IPS-18a (cell line): Measurements from ENCODE around the gene OSBPL2.

Source experiments
- H3K27ac ChIP-seq: one replicate; pipeline ENCODE4 v1.5.1; 2013; ENCODE audit warnings: low read length
- H3K27me3 ChIP-seq: one replicate; pipeline ENCODE4 v1.6.1; 2013; ENCODE audit warnings: mild to moderate bottlenecking, low read length; ENCODE audit not compliant: control insufficient read depth, insufficient read depth
- H3K36me3 ChIP-seq: one replicate; pipeline ENCODE4 v1.6.1; 2013; ENCODE audit warnings: low read depth, low read length; ENCODE audit not compliant: control insufficient read depth
- H3K4me1 ChIP-seq: one replicate; pipeline ENCODE4 v1.6.1; 2013; ENCODE audit warnings: low read depth, low read length; ENCODE audit not compliant: control insufficient read depth
- H3K4me3 ChIP-seq: one replicate; pipeline ENCODE4 v1.5.1; 2013; ENCODE audit warnings: low read length
- H3K9ac ChIP-seq: one replicate; pipeline ENCODE4 v1.6.1; 2013; ENCODE audit warnings: mild to moderate bottlenecking, low read length, moderate library complexity
- H3K9me3 ChIP-seq: one replicate; pipeline ENCODE4 v1.6.1; 2013; ENCODE audit warnings: low read depth, low read length; ENCODE audit not compliant: control insufficient read depth

Gene OSBPL2

DNA sequence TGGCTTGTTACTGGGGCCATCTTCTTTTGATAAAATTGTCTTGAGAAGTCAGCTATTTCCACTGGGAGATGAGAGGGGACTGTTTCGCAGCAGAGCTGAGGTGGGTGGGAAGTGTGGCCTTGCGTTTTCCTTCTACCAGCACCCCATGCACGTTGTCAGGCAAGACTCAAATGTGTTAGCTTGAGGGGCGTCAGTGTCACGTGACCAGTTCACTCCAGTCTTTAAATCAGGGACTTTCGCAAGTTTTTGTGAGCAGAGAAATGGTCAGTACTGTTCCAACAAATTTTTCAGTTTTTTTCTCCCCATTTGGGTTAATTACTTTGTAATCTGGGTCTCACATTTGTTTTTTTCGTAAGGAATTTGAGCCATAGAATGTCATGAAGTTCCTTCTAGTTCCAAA lies 43.8 kb downstream of the OSBPL2 start:
- H3K4me1 ChIP-seq, result no peaks in the 10 kb centered on the region
- H3K9ac ChIP-seq, result no peak overlapping the region
- peaks cover 58% of the 10 kb centered on the region for H3K36me3 ChIP-seq
- no peaks in the 10 kb centered on the region for H3K9me3 ChIP-seq
- no peak overlapping the region for H3K27ac ChIP-seq
- H3K4me3 ChIP-seq, result no peak overlapping the region
- no peaks in the 10 kb centered on the region for H3K27me3 ChIP-seq

DNA sequence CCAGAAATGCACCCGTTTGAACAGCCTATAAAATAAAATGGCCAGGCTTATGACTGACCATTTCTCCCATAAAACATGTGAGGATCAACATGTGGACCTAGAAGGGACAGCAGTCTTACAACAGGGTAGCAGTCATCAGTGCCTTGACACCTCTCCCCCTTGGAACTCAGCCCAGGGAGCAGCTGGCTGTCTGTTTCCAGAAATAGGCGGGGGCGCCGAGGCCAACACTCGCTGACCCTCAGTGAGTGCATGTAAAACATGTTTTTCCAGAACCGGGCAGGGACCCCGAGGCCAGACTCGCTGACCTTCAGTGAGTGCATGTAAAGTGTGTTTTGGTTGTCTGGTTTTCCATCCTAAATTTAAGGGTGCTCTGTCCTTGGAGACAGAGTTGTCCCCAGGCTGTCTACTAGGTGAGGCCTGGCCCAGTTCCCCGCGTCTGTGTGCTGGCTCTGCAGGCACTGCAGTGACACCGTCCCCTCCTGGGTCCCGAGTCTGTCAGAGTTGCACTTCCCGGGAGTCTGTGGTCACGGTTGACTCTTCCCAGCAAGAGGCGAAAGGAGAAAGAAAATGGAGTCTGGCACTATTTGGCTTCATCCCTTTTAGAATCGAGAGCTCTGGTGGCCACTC lies 44.7 kb downstream of the OSBPL2 start:
- Histone ChIP-seq H3K27me3 (no peaks in the 10 kb centered on the region), H3K36me3 (peaks cover 58% of the 10 kb centered on the region)

DNA sequence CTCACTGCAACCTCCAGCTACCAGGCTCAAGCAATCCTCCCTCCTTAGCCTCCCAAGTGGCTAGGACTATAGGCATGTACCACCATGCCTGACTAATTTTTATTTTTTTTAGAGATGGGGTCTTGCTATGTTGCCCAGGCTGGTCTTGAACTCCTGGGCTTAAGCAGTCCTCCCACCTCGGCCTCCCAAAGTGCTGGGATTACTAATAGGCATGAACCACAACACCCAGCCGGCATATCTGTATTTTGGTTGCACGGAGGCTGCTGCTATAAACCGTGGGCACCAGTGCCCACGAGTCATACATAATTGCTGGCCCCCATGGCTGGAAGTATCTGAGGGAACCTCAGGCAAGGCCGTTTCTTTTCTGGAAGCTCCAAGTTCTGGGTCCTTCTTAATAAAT lies 46.1 kb downstream of the OSBPL2 start:
- no peak overlapping the region for H3K4me3 ChIP-seq
- H3K27ac ChIP-seq, result no peak overlapping the region
- H3K9ac ChIP-seq, result no peak overlapping the region
- H3K9me3 ChIP-seq, result no peaks in the 10 kb centered on the region
- peaks cover 52% of the 10 kb centered on the region for H3K36me3 ChIP-seq
- H3K27me3 ChIP-seq, result no peaks in the 10 kb centered on the region
- no peaks in the 10 kb centered on the region for H3K4me1 ChIP-seq

More for the DNA sequence above, 44.7 kb downstream of the OSBPL2 start:
- no peaks in the 10 kb centered on the region for H3K9me3 ChIP-seq
- no peak overlapping the region for H3K27ac ChIP-seq
- H3K4me3 ChIP-seq, result no peak overlapping the region
- no peaks in the 10 kb centered on the region for H3K4me1 ChIP-seq
- no peak overlapping the region for H3K9ac ChIP-seq

DNA sequence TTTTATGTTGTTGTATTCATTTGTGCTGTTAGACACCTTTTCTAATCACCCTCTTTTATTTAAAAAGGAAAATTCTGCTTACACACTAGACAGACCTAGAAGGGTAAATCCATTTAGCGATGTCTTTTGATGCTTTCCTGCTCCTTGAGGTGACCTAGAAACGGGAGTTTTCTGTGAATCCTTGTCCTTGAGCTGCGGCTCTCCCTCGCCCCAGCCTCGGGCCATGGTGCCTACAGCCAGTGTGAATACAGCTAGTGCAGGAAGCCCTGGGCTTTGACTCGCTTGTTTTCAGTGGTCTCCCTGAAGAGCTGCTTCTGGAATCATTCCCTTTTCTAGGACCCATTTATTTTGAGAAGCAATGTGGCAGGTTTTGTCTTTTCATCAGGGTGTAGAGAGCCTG lies 46.8 kb downstream of the OSBPL2 start:
- H3K4me3 ChIP-seq, result no peak overlapping the region
- H3K9ac ChIP-seq, result no peak overlapping the region
- H3K27ac ChIP-seq, result no peak overlapping the region
- no peaks in the 10 kb centered on the region for H3K9me3 ChIP-seq
- peaks cover 47% of the 10 kb centered on the region for H3K36me3 ChIP-seq
- no peaks in the 10 kb centered on the region for H3K4me1 ChIP-seq
- no peaks in the 10 kb centered on the region for H3K27me3 ChIP-seq

DNA sequence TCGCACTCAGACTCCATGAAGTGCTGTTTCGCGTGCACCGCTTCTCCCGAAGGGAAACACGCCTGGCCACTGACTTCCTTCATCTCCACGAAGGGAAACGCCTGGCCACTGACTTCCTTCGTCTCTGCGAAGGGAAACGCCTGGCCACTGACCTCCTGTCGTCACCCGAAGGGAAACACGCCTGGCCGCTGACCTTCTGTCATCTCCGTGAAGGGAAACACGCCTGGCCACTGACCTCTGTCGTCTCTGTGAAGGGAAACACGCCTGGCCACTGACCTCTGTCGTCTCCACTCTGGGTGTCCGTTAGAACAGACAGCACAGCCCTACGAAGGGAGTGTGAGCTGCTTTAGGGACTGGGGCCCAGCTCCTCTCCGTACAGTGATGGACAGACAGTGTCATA lies 47.4 kb downstream of the OSBPL2 start:
- Histone ChIP-seq H3K9me3 (no peaks in the 10 kb centered on the region), H3K4me1 (no peaks in the 10 kb centered on the region), H3K27ac (no peak overlapping the region), H3K9ac (no peak overlapping the region), H3K27me3 (no peaks in the 10 kb centered on the region), H3K4me3 (no peak overlapping the region), H3K36me3 (peaks cover 42% of the 10 kb centered on the region)

DNA sequence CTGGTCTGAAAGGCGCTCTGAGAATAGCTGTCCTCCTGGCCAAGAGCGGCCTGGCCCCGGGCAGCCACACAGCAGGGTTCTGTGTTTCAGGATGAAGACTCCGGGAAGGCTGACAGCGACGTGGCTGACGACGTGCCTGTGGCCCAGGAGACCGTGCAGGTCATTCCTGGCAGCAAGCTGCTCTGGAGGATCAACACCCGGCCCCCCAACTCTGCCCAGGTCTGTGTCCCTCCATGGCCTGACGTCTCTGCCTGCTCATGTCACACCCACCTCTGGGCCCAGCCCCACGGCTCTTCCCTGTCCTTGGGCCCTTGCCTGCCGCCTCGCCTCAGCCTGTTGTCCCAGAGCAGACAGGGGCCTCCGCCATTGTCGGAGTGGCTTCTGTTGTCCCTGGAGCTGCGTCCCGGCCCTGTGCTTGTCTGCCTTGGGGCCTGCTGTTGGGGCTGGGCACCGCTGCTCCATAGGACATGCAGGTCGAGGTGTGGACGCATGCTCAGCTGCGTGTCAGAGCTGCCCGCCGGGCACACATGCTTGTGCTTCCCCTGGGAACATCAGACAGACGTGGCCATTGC lies 48.3 kb downstream of the OSBPL2 start:
- H3K36me3 ChIP-seq, result peaks cover 33% of the 10 kb centered on the region

DNA sequence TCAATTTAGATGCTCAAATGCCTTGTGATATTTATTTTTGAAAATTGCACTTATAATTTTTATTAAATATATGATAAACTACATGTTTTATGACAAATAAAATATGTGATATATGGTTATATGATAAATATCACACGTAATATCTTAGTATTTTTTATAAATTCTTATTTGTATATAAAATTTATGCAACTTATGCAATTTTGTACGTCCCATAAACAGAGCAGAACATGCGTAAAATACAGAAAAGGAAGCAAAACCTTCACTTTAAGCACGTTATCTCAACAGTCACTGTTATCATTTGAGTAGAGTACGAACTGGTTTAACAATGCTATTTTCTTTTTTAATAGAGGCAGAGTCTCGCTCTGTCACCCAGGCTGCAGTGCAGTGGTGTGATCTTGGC lies 48.8 kb downstream of the OSBPL2 start:
- H3K27ac ChIP-seq, result no peak overlapping the region
- H3K9me3 ChIP-seq, result no peaks in the 10 kb centered on the region
- H3K4me3 ChIP-seq, result no peak overlapping the region
- H3K27me3 ChIP-seq, result no peaks in the 10 kb centered on the region
- H3K4me1 ChIP-seq, result no peaks in the 10 kb centered on the region
- no peak overlapping the region for H3K9ac ChIP-seq
- H3K36me3 ChIP-seq, result peaks cover 31% of the 10 kb centered on the region

More for the DNA sequence above, 48.3 kb downstream of the OSBPL2 start:
- Histone ChIP-seq H3K9me3 (no peaks in the 10 kb centered on the region), H3K4me1 (no peaks in the 10 kb centered on the region), H3K4me3 (no peak overlapping the region), H3K9ac (no peak overlapping the region), H3K27ac (no peak overlapping the region), H3K27me3 (no peaks in the 10 kb centered on the region)

DNA sequence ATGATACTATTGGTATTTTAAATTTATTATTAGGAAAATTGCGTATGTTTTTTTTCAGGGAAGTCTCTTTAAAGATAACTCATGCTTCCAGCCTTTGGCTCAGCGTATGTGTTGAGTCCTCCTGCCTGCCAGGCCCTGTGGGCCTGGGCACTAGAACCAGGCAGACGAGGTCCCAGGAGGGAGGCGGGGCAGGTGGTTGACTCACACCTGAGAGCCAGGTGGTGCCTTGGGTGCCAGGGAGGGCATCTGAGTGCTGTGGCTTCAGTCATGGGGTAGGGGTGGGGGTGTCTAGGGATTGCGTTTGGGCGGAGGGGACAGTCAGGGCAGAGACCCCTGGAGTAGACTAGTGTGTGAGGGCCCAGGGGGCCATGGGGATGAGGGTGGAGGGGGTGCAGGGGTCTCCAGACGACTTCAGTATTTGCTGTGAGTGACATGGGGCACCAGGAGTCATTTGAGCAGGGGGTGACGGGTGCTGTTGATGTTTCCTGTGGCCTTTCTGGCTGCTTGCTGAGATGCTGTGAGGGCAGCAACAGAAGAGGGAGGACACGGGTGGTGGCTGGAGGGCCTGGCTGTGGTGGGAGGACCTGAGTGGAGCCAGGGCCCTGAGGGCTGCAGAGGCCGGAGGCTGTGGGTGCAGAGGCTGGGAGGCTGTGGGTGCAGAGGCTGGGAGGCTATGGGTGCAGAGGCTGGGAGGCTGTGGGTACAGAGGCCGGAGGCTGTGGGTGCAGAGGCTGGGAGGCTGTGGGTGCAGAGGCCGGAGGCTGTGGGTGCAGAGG lies 49.6 kb downstream of the OSBPL2 start:
- Histone ChIP-seq H3K27ac (no peak overlapping the region), H3K27me3 (no peaks in the 10 kb centered on the region), H3K9ac (no peak overlapping the region), H3K36me3 (peaks cover 24% of the 10 kb centered on the region), H3K4me1 (no peaks in the 10 kb centered on the region), H3K9me3 (no peaks in the 10 kb centered on the region), H3K4me3 (no peak overlapping the region)

DNA sequence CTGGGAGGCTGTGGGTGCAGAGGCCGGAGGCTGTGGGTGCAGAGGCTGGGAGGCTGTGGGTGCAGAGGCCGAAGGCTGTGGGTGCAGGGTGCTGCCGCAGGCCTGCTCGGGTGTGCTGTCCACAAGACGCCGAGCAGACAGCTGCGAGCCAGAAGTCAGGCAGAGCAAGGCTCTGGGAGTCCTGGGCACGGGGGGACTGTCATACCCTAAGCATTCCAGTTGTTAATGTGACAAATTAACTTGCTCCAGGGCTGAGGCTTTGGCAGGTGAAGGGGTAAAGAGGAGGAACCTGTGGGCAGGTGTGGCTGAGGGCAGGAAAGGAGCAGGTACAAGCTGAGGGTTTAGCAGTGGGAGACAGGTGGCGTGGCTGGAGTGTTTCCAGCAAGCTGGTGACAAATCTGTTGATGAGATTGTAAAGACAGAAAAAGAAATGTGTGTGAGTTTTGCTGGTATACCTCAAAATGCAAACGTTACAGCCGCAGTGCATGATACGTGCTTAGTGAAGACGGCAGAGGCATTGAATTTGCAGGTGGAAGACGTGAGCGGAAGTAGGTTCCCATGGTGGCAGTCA lies 50.3 kb downstream of the OSBPL2 start:
- no peak overlapping the region for H3K27ac ChIP-seq
- H3K9me3 ChIP-seq, result no peaks in the 10 kb centered on the region
- H3K27me3 ChIP-seq, result no peaks in the 10 kb centered on the region
- peaks cover 29% of the 10 kb centered on the region for H3K36me3 ChIP-seq
- no peak overlapping the region for H3K9ac ChIP-seq
- H3K4me3 ChIP-seq, result no peak overlapping the region
- H3K4me1 ChIP-seq, result no peaks in the 10 kb centered on the region

DNA sequence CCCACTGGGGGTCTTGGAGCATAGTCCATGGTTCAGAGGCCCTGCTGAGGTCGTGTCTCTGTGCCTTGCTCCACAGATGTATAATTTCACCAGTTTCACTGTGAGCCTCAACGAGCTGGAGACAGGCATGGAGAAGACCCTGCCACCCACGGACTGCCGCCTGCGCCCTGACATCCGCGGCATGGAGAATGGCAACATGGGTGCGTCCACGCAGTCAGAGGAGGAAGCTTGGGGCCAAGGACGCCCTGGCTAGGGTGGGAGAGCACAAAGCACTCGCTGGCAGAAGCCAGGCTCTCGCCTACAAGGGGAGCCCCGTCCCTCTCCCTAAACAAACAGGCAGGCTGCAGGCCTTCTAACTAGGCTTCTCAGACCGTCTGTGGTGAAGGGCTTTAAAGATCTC lies 50.8 kb downstream of the OSBPL2 start:
- H3K27ac ChIP-seq, result no peak overlapping the region
- H3K36me3 ChIP-seq, result peaks cover 29% of the 10 kb centered on the region
- H3K9ac ChIP-seq, result no peak overlapping the region
- H3K4me1 ChIP-seq, result no peaks in the 10 kb centered on the region
- H3K27me3 ChIP-seq, result no peaks in the 10 kb centered on the region
- no peak overlapping the region for H3K4me3 ChIP-seq
- H3K9me3 ChIP-seq, result no peaks in the 10 kb centered on the region

DNA sequence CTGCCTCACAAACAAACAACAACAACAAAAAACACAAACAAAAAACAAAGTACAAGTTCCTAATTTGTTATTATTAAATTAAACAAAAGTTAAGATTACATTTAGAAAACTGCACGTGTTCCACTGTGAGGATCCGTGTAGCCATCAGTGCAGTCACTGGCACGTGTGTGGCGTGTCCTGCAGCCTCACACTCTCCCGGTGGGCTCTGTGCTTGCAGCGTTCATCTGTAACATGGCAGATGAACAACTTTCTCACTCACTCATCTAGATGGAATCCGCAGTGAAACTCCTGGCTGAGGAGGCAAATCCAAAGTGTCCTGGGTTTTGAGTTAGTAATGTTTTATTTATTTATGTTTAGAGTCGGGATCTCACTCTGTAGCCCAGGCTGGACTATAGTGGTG lies 51.6 kb downstream of the OSBPL2 start:
- no peaks in the 10 kb centered on the region for H3K4me1 ChIP-seq
- no peak overlapping the region for H3K9ac ChIP-seq
- no peaks in the 10 kb centered on the region for H3K27me3 ChIP-seq
- H3K9me3 ChIP-seq, result no peaks in the 10 kb centered on the region
- H3K36me3 ChIP-seq, result peaks cover 29% of the 10 kb centered on the region
- no peak overlapping the region for H3K4me3 ChIP-seq
- H3K27ac ChIP-seq, result no peak overlapping the region
